ENCODE data around the gene MYOF.
"Not testable (repeated sequence)": the region's sequence is repeated elsewhere in the genome, so short reads cannot be mapped to it uniquely, and the experiment has no call there.

The MYOF gene

GRCh38 chr10:93300288-93300917 lies 181.7 kb downstream of the MYOF start:
- Mint-ChIP-seq H3K4me3 (no peak overlapping the region), H3K4me1 (ENCODE audit: low read depth) (no peaks in the 10 kb centered on the region), H3K27ac (no peak overlapping the region), H3K27me3 (peaks cover 2% of the 10 kb centered on the region), H3K9me3 (no peaks in the 10 kb centered on the region), H3K36me3 (ENCODE audit: low read depth) (peaks cover 5% of the 10 kb centered on the region)
- intact Hi-C loops (cut with micrococcal nuclease): no loop called here

- H3K27me3 Mint-ChIP-seq: peaks cover 2% of the 10 kb centered on the region
- H3K36me3 Mint-ChIP-seq (ENCODE audit: low read depth): no peaks in the 10 kb centered on the region
- no peaks in the 10 kb centered on the region for H3K4me1 Mint-ChIP-seq (ENCODE audit: low read depth)
- no peak overlapping the region for H3K27ac Mint-ChIP-seq
- no peaks in the 10 kb centered on the region for H3K9me3 Mint-ChIP-seq
- intact Hi-C loops (cut with micrococcal nuclease): no loop called here
- no peak overlapping the region for H3K4me3 Mint-ChIP-seq
Observed at GRCh38 chr10:93299606-93300287, 182.4 kb downstream of the MYOF start.

- no peak overlapping the region for H3K27ac Mint-ChIP-seq
- H3K4me1 Mint-ChIP-seq (ENCODE audit: low read depth): no peaks in the 10 kb centered on the region
- no peaks in the 10 kb centered on the region for H3K36me3 Mint-ChIP-seq (ENCODE audit: low read depth)
- intact Hi-C loops (cut with micrococcal nuclease): no loop called here
- H3K9me3 Mint-ChIP-seq: no peaks in the 10 kb centered on the region
- H3K4me3 Mint-ChIP-seq: no peak overlapping the region
- peaks cover 2% of the 10 kb centered on the region for H3K27me3 Mint-ChIP-seq
Observed at GRCh38 chr10:93299195-93299594, 182.9 kb downstream of the MYOF start.

GRCh38 chr10:93296151-93296550 lies 186.0 kb downstream of the MYOF start:
- intact Hi-C loops (cut with micrococcal nuclease): no loop called here

GRCh38 chr10:93293999-93294398 lies 188.1 kb downstream of the MYOF start:
- no peaks in the 10 kb centered on the region for H3K9me3 Mint-ChIP-seq
- H3K27me3 Mint-ChIP-seq: peaks cover 3% of the 10 kb centered on the region
- H3K36me3 Mint-ChIP-seq (ENCODE audit: low read depth): no peaks in the 10 kb centered on the region
- intact Hi-C loops (cut with micrococcal nuclease): no loop called here
- H3K27ac Mint-ChIP-seq: no peak overlapping the region
- no peaks in the 10 kb centered on the region for H3K4me1 Mint-ChIP-seq (ENCODE audit: low read depth)
- H3K4me3 Mint-ChIP-seq: no peak overlapping the region

More at GRCh38 chr10:93296151-93296550, 186.0 kb downstream of the MYOF start:
- no peaks in the 10 kb centered on the region for H3K36me3 Mint-ChIP-seq (ENCODE audit: low read depth)
- H3K4me3 Mint-ChIP-seq: no peak overlapping the region
- H3K9me3 Mint-ChIP-seq: no peaks in the 10 kb centered on the region
- no peak overlapping the region for H3K27ac Mint-ChIP-seq
- no peaks in the 10 kb centered on the region for H3K4me1 Mint-ChIP-seq (ENCODE audit: low read depth)
- peaks cover 4% of the 10 kb centered on the region for H3K27me3 Mint-ChIP-seq

GRCh38 chr10:93290661-93291354 lies 191.3 kb downstream of the MYOF start:
- intact Hi-C loops (cut with micrococcal nuclease): no loop called here
- no peak overlapping the region for H3K27ac Mint-ChIP-seq
- no peaks in the 10 kb centered on the region for H3K36me3 Mint-ChIP-seq (ENCODE audit: low read depth)
- no peaks in the 10 kb centered on the region for H3K9me3 Mint-ChIP-seq
- no peaks in the 10 kb centered on the region for H3K4me1 Mint-ChIP-seq (ENCODE audit: low read depth)
- H3K27me3 Mint-ChIP-seq: peaks cover 4% of the 10 kb centered on the region
- H3K4me3 Mint-ChIP-seq: no peak overlapping the region

- peaks cover 8% of the 10 kb centered on the region for H3K27me3 Mint-ChIP-seq
- H3K9me3 Mint-ChIP-seq: no peaks in the 10 kb centered on the region
- intact Hi-C loops (cut with micrococcal nuclease): loop anchor here (1.0 to 5.0 kb wide), 3 partner anchors 63 to 209 kb away; no protein-coding TSS in a partner anchor
- no peak overlapping the region for H3K4me3 Mint-ChIP-seq
- peaks cover 8% of the 10 kb centered on the region for H3K4me1 Mint-ChIP-seq (ENCODE audit: low read depth)
- no peaks in the 10 kb centered on the region for H3K36me3 Mint-ChIP-seq (ENCODE audit: low read depth)
- no peak overlapping the region for H3K27ac Mint-ChIP-seq
Observed at GRCh38 chr10:93288679-93289634, 193.2 kb downstream of the MYOF start.

- Mint-ChIP-seq H3K27me3 (peaks cover 7% of the 10 kb centered on the region), H3K4me3 (no peak overlapping the region), H3K36me3 (ENCODE audit: low read depth) (no peaks in the 10 kb centered on the region), H3K4me1 (ENCODE audit: low read depth) (peaks cover 15% of the 10 kb centered on the region), H3K9me3 (no peaks in the 10 kb centered on the region), H3K27ac (no peak overlapping the region)
- intact Hi-C loops (cut with micrococcal nuclease): loop anchor here (2.0 to 5.0 kb wide), 2 partner anchors 65 to 173 kb away; no protein-coding TSS in a partner anchor
Observed at GRCh38 chr10:93287775-93288174, 194.4 kb downstream of the MYOF start.

- H3K4me3 Mint-ChIP-seq; intact Hi-C loops (cut with micrococcal nuclease); H3K36me3 Mint-ChIP-seq (ENCODE audit: low read depth); H3K9me3 Mint-ChIP-seq; H3K27me3 Mint-ChIP-seq: not testable (repeated sequence)
- peaks cover 20% of the 10 kb centered on the region for H3K4me1 Mint-ChIP-seq (ENCODE audit: low read depth)
- H3K27ac Mint-ChIP-seq: peak overlapping the region; percentile 33
Observed at GRCh38 chr10:93284246-93284645, 197.9 kb downstream of the MYOF start.

- intact Hi-C loops (cut with micrococcal nuclease): no loop called here
- Mint-ChIP-seq H3K27me3 (peaks cover 8% of the 10 kb centered on the region), H3K4me1 (ENCODE audit: low read depth) (peaks cover 20% of the 10 kb centered on the region), H3K36me3 (ENCODE audit: low read depth) (no peaks in the 10 kb centered on the region), H3K4me3 (no peak overlapping the region), H3K9me3 (no peaks in the 10 kb centered on the region), H3K27ac (no peak overlapping the region)
Observed at GRCh38 chr10:93281367-93281720, 200.8 kb downstream of the MYOF start.

GRCh38 chr10:93280699-93281366 lies 201.3 kb downstream of the MYOF start:
- no peaks in the 10 kb centered on the region for H3K36me3 Mint-ChIP-seq (ENCODE audit: low read depth)
- no peaks in the 10 kb centered on the region for H3K9me3 Mint-ChIP-seq
- no peak overlapping the region for H3K27ac Mint-ChIP-seq
- peaks cover 8% of the 10 kb centered on the region for H3K27me3 Mint-ChIP-seq
- intact Hi-C loops (cut with micrococcal nuclease): no loop called here
- no peak overlapping the region for H3K4me3 Mint-ChIP-seq
- peaks cover 20% of the 10 kb centered on the region for H3K4me1 Mint-ChIP-seq (ENCODE audit: low read depth)

- intact Hi-C loops (cut with micrococcal nuclease): no loop called here
- Mint-ChIP-seq H3K9me3 (no peaks in the 10 kb centered on the region), H3K27ac (no peak overlapping the region), H3K4me1 (ENCODE audit: low read depth) (peaks cover 20% of the 10 kb centered on the region), H3K36me3 (ENCODE audit: low read depth) (no peaks in the 10 kb centered on the region), H3K27me3 (peaks cover 8% of the 10 kb centered on the region), H3K4me3 (no peak overlapping the region)
Observed at GRCh38 chr10:93280121-93280698, 201.9 kb downstream of the MYOF start.

- Mint-ChIP-seq H3K27me3 (peaks cover 7% of the 10 kb centered on the region), H3K27ac (no peak overlapping the region), H3K36me3 (ENCODE audit: low read depth) (no peaks in the 10 kb centered on the region), H3K9me3 (no peaks in the 10 kb centered on the region), H3K4me3 (no peak overlapping the region), H3K4me1 (ENCODE audit: low read depth) (peaks cover 4% of the 10 kb centered on the region)
- intact Hi-C loops (cut with micrococcal nuclease): no loop called here
Observed at GRCh38 chr10:93277360-93277759, 204.8 kb downstream of the MYOF start.

Measured in dendritic cell treated with granulocyte-macrophage colony-stimulating factor and Interleukin-4, amounts not matched to agents 40 ng/mL and 50 ng/mL, for 4 days (primary cell).